Renal cortex interstitium (tissue), 15 donors: ENCODE measurements around the gene CYB5R3. TPM values are rescaled to one million over a fixed set of nuclear protein-coding genes. Genes with fewer than 3 reads are reported as not detected.

ENCODE experiments used
- DNase-seq, 11 donors: peaks; one replicate each; pipeline ENCODE4 v3.0.0-alpha.2; 2013; ENCODE audit warnings: low read depth in 9 of 11, low spot score in 4 of 11; ENCODE audit errors: extremely low read depth in 1 of 11
- long read RNA-seq, 16 experiments: transcript quantifications; one replicate each; lab custom pipeline, GENCODE V29; 2026
- polyA plus RNA-seq, 3 donors: library from polyadenylated mRNA; unstranded; fragments of 120-200 nt; gene quantifications; one replicate each; pipeline ENCODE4 v1.2.1, GENCODE V29; 2013; ENCODE audit not compliant: insufficient read length in 3 of 3

The CYB5R3 gene
- 100 to 1,000 TPM; 138 to 162 (median 144) TPM for polyA plus RNA-seq
- long read RNA-seq, donor 1, transcript CYB5R3-201 (9 exons, 2,124 nt): major isoform, 56 of 61 reads
- long read RNA-seq, donor 1, partial matches to known transcripts: 0 of 61 reads
- long read RNA-seq, donor 1, other reads (novel, unspliced or antisense): 0 of 61 reads
- long read RNA-seq, donor 2, transcript CYB5R3-204 (8 exons, 1,849 nt): minor isoform, 7 of 85 reads
- long read RNA-seq, donor 2, transcript CYB5R3-201 (9 exons, 2,124 nt): major isoform, 64 of 85 reads
- long read RNA-seq, donor 2, partial matches to known transcripts: 11 of 85 reads
- long read RNA-seq, donor 2, other reads (novel, unspliced or antisense): 0 of 85 reads
- long read RNA-seq, donor 3, transcript CYB5R3-204 (8 exons, 1,849 nt): minor isoform, 10 of 107 reads
- long read RNA-seq, donor 3, transcript CYB5R3-201 (9 exons, 2,124 nt): major isoform, 90 of 107 reads
- long read RNA-seq, donor 3, partial matches to known transcripts: 5 of 107 reads
- long read RNA-seq, donor 3, other reads (novel, unspliced or antisense): 0 of 107 reads
- long read RNA-seq, donor 4, transcript CYB5R3-201 (9 exons, 2,124 nt): major isoform, 59 of 65 reads
- long read RNA-seq, donor 4, partial matches to known transcripts: 0 of 65 reads
- long read RNA-seq, donor 4, other reads (novel, unspliced or antisense): 0 of 65 reads
- long read RNA-seq, donor 5, transcript CYB5R3-201 (9 exons, 2,124 nt): major isoform, 122 of 148 reads
- long read RNA-seq, donor 5, transcript CYB5R3-204 (8 exons, 1,849 nt): minor isoform, 10 of 148 reads
- long read RNA-seq, donor 5, partial matches to known transcripts: 6 of 148 reads
- long read RNA-seq, donor 5, other reads (novel, unspliced or antisense): 10 of 148 reads
- long read RNA-seq, donor 6, transcript CYB5R3-201 (9 exons, 2,124 nt): major isoform, 56 of 65 reads
- long read RNA-seq, donor 6, partial matches to known transcripts: 5 of 65 reads
- long read RNA-seq, donor 6, other reads (novel, unspliced or antisense): 0 of 65 reads
- long read RNA-seq, donor 7, transcript CYB5R3-201 (9 exons, 2,124 nt): major isoform, 69 of 73 reads
- long read RNA-seq, donor 7, partial matches to known transcripts: 0 of 73 reads
- long read RNA-seq, donor 7, other reads (novel, unspliced or antisense): 0 of 73 reads
- long read RNA-seq, donor 8, transcript CYB5R3-204 (8 exons, 1,849 nt): minor isoform, 12 of 129 reads
- long read RNA-seq, donor 8, transcript CYB5R3-201 (9 exons, 2,124 nt): major isoform, 101 of 129 reads
- long read RNA-seq, donor 8, partial matches to known transcripts: 11 of 129 reads
- long read RNA-seq, donor 8, other reads (novel, unspliced or antisense): 0 of 129 reads
- long read RNA-seq, donor 9, transcript CYB5R3-204 (8 exons, 1,849 nt): minor isoform, 7 of 69 reads
- long read RNA-seq, donor 9, transcript CYB5R3-201 (9 exons, 2,124 nt): major isoform, 57 of 69 reads
- long read RNA-seq, donor 9, partial matches to known transcripts: 5 of 69 reads
- long read RNA-seq, donor 9, other reads (novel, unspliced or antisense): 0 of 69 reads
- long read RNA-seq, donor 10, transcript CYB5R3-204 (8 exons, 1,849 nt): minor isoform, 6 of 66 reads
- long read RNA-seq, donor 10, transcript CYB5R3-201 (9 exons, 2,124 nt): major isoform, 58 of 66 reads
- long read RNA-seq, donor 10, partial matches to known transcripts: 0 of 66 reads
- long read RNA-seq, donor 10, other reads (novel, unspliced or antisense): 0 of 66 reads
- long read RNA-seq, donor 11, transcript CYB5R3-201 (9 exons, 2,124 nt): major isoform, 61 of 70 reads
- long read RNA-seq, donor 11, transcript CYB5R3-204 (8 exons, 1,849 nt): minor isoform, 7 of 70 reads
- long read RNA-seq, donor 11, partial matches to known transcripts: 0 of 70 reads
- long read RNA-seq, donor 11, other reads (novel, unspliced or antisense): 0 of 70 reads
- long read RNA-seq, donor 12, transcript CYB5R3-201 (9 exons, 2,124 nt): major isoform, 20 of 20 reads
- long read RNA-seq, donor 12, partial matches to known transcripts: 0 of 20 reads
- long read RNA-seq, donor 12, other reads (novel, unspliced or antisense): 0 of 20 reads
- long read RNA-seq, donor 13, transcript CYB5R3-204 (8 exons, 1,849 nt): minor isoform, 9 of 220 reads
- long read RNA-seq, donor 13, transcript CYB5R3-208 (6 exons, 3,938 nt): minor isoform, 10 of 220 reads
- long read RNA-seq, donor 13, transcript CYB5R3-201 (9 exons, 2,124 nt): major isoform, 148 of 220 reads
- long read RNA-seq, donor 13, partial matches to known transcripts: 48 of 220 reads
- long read RNA-seq, donor 13, other reads (novel, unspliced or antisense): 5 of 220 reads
- long read RNA-seq, donor 14, transcript CYB5R3-201 (9 exons, 2,124 nt): major isoform, 52 of 62 reads
- long read RNA-seq, donor 14, transcript CYB5R3-204 (8 exons, 1,849 nt): minor isoform, 8 of 62 reads
- long read RNA-seq, donor 14, partial matches to known transcripts: 0 of 62 reads
- long read RNA-seq, donor 14, other reads (novel, unspliced or antisense): 0 of 62 reads
- long read RNA-seq, donor 15, transcript CYB5R3-201 (9 exons, 2,124 nt): major isoform, 43 of 47 reads
- long read RNA-seq, donor 15, partial matches to known transcripts: 0 of 47 reads
- long read RNA-seq, donor 15, other reads (novel, unspliced or antisense): 0 of 47 reads
- long read RNA-seq, donor 16, transcript CYB5R3-204 (8 exons, 1,849 nt): minor isoform, 17 of 210 reads
- long read RNA-seq, donor 16, transcript CYB5R3-201 (9 exons, 2,124 nt): major isoform, 156 of 210 reads
- long read RNA-seq, donor 16, partial matches to known transcripts: 26 of 210 reads
- long read RNA-seq, donor 16, other reads (novel, unspliced or antisense): 8 of 210 reads

DNA sequence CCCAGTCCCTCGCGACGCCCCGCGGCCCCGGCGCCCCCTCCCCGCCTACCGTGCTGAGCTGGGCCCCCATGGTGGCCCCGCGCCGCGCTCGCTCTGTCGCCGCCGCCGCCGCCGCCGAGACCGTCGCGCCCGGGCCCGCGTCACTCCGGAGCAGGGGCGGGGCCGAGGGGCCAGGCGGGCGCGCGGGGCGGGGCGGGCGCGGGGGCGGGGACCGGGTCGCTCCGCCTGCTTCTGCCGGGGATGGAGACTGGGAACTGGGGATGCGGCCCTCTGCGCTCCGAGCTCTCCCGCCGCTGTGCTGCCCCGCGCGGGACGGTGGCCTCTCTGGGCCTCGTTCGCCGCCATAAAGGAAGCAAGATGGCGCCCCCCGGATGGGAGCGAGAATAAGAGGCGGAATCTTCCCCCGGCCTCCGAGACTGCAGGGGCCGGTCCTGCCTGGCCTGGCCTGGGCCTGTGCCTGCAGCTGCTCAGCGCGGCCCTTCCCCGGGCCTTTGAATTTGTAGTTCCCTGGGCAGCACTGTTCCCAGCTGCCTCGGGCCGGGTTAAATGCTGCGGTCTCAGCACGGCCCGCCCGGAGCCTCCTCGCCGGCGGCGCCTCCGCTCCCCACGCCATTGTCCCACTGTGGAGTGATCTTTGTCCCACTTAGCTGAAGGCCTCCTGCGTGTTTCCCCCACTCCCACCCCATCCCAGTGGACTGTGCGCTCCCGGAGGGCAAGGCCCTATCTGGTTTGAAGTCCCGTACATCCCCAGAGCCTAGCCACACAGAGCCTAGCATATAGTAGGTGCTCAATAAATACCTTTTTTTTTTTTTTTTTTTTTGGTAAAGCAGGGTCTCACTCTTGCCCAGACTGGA lies at the start of gene CYB5R3:
TSS of gene CYB5R3 (minus strand) at position 147 of the 854 bp plus-strand sequence. CDS start at position 70, 77 bp downstream.
- DNase-seq: peak in 8 of 11 donors; percentile 56 to 75 (median 70)

DNA sequence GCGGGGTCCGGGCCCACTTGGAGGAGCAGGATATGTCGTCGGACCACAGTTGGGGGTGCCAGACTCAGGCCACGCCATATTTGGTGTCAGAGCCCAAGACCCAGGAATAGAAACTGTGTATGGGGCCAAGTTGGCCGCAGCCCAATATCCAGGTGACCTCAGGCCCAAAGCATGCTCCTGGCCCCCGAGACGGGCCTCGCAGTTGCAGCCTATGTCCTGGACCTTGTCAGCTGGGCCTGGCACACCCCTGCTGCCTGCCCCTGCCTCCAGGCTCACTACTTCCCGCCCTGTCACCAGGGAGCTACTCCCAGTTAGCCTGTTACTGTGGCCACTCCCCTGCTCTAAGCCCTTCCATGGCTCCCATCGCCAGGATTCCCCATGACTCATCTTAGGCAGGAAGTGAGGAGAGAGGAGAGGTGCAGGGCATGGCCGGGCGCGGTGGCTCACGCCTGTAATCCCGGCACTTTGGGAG lies 48.4 kb upstream of the CYB5R3 start:
- no peak for DNase-seq

DNA sequence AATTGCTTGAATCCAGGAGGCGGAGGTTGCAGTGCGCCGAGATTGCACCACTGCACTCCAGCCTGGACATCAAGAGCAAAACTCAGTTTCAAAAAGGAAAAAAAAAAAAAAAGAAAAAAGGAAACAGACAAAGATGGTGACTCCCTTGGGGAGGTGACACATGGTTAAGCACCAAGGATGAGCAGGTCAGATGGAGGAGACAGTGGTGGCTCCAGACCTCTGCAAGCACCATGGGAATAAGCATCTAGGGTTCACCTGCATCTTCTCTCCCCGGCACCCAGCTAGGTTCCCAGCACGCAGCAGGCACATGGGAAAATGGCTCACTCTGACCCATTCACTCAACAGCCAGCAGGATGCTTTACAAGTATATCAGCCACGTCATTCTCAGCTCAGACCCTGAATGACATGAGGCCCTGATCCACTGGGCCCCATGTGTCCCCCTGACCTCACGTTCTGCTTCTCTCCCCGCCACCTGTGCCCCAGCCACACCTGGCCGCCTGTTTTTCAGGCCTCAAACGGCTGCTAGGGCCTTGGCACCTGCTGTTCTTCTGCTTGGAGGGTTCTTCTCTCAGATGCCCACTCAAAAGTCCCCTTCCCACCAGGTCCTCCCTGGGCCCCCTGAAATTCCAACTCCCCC lies 47.3 kb upstream of the CYB5R3 start:
- DNase-seq: no peak

DNA sequence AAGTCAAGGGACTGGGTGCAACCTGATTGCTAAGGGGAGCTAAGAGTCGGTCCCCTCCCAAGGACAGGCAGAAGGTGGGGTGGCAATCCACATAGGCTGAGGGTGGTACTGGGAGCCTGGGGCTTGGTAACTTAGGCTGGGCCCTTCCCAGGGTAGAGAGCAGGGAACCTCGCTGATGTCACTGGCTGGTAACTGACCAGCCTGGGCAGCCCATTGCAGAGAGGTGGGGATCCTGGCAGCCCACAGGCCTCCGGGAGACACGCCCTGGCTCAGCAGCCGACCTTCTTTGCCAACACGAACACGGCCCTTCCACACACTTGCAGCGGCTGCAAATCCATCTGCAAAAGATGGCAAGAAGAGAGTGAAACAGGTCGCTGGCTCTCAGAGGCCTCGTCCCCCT lies 46.1 kb upstream of the CYB5R3 start:
- DNase-seq: no peak

DNA sequence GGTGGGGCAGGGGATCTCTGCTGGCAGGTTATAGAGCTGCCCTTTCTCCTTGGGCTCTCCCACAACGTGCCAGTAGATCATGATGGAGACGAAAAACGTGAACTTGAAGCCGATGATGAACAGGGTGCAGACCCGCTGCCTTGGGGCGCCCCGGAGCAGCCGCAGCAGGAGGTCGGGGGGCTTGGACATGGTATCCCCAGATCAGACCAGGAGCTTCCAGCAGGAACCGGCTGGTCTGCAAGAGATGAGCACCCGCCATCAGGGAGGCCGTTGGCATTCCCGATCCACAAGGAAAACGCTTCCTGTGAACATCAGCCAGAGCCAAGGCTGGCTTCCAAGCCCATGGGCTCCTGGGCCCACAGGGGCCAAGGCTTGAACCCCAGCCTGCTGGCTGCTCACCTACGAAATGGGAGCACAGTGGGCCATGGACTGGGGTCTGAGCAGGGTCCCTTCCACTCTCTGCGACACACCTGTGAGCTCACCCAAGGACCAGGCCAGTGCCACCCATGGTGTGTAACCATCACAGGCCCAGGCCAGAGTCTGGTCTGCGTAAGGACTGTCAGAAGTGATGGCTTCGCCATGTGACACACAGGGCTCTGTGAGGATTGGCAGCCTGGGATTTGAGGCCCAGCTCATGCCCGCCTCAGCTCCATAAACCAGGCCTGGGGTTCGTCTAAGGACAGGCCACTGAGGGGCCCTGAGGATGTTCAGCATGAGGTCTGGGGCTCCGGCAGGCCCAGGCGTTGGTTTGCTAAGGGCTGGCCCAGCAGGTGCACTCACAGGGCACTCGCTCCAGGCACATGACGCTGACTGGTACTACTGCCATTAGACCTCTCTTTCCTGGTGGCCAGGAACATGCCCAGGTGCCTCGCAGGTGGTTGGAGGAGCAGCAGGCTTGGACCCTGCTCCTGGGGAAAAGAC lies 44.8 kb upstream of the CYB5R3 start:
- no peak for DNase-seq

DNA sequence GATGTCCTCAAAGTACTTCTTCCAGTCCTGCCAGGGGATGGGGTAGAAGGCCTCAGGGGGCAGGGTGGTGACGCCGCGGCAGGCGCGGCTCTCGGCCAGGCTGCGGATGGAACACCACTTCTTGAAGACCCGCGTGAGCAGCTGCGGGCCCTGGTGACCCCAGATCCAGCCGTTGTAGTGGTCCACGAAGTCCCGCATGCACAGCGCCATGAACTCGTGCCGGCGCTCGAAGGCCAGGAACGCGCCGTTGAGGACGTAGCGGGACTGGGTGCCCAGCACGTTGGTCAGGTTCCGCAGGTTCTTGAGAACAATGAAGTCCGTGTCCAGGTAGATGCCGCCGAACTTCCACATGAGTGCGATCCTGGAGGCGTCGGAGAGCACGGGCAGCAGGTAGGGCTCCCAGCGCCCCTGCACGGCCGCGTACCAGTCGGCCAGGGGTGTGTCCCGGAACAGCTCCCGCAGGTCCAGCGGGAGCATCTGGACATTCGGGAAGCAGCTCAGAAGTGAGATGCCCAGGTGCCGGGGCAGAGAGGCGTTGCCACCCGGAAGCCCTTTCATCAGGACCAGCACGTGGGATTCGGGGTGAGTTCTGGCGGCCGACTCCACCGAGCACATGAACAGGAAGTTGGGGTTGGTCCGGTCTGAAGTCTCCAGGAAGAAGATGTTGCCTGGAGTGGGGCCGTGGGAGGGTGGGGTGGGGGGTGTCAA lies 44.0 kb upstream of the CYB5R3 start:
- DNase-seq: no peak

DNA sequence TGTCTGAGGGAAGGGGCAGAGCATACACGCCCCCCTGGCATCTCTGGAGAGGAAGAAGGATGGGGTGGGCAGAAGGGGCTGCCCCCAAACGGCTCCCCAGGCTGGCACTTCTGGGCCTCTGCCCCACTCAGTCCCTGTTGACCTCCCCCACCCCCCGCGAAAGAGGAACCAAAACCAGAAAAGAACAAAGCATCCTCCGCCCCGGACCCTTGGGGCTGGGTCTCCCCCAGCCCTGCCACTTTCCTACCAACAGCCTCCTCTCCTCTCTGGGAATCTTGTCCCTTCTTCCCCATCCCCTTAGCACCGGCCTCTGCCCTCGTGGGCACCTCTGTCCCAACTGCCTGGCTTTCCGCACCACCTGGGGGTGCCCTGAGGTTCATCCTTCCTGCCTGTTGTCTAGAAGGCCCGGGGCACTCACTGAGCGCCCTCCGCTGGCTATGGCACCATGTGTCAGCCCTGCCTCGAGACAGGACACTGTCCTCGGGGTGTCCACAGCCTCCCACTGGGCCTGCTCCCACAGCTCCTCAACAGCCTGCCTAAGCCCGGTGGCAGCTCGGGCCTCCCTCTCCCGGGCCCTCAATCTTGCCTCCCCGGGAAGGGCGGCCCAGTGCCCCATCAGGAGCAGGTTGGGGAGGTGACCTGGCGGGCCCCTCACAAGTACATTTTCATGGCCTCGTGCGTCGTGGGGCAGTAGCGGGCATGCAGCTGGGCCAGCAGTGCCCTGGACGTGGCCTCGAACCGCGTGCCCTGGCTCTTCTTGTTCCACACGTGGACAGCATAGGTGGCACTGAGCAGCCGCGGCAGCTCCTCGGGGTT lies 43.3 kb upstream of the CYB5R3 start:
- DNase-seq: no peak

DNA sequence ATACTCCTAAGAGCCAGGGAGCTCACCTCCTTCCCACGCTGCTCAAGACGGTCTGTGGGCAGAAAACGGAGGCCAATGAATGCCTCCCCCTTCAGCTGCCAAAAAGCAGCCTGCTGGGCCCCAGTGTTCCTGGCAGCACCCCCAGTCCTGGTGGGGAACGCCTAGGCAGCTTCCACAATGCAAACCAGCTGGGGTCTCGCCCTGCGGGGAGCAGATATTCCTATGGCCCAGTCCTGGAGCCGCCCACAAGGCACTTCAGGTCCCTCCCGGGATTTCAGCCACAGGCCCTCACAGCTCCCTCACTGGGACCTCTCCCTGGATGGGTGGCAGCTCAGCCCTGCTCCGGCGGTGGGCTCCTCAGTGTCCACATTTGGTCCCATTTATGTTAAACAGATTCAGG lies 42.2 kb upstream of the CYB5R3 start:
- no peak for DNase-seq

DNA sequence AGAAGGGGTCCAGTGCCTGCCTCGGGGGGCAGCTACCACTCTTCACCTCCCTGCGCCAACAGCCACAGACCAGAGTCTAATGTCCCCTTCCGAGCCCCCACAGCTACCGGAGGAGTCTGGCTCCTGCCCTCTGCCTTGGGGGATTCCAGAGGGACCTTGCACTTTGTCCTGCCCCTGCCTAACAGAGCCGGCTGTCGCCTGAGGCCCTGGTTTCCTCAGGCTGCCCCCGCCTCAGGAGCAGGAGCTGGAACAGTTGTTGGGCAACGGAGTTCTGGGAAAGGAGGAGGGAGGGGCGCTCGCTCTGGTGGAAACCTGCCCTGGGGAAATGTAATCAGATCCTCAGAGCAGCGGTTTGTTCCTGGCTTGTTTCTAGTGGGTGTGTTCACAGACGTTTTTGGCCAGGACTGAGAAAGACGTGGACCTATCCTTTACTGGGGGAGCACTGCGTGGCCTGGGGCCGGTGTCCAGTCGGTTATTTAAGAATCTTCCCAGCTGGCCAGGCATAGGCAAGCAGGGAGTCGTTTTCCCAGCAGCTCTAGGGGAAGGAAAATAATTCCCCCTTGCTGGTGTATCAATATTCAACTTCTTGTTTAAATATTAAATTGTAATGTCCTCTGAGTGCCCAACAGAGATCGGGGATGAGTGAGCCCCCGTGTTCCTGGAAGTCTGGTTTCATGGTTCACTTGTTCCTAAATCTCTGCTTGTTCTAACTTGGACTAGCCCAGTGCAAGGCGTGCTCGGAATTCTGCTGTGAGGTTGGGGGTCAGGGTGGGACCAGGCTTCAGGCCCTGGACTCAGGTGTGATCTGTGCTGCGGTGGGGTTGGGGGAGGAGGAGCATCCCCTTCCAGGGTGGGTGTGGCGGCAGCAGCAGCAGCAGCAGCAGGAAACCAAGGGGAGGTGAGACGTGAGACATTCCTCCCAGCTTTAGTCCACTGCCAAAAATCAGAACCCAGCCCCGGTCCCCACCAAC lies 39.3 kb upstream of the CYB5R3 start:
- DNase-seq: peak; percentile 78 to 96 (median 89)

DNA sequence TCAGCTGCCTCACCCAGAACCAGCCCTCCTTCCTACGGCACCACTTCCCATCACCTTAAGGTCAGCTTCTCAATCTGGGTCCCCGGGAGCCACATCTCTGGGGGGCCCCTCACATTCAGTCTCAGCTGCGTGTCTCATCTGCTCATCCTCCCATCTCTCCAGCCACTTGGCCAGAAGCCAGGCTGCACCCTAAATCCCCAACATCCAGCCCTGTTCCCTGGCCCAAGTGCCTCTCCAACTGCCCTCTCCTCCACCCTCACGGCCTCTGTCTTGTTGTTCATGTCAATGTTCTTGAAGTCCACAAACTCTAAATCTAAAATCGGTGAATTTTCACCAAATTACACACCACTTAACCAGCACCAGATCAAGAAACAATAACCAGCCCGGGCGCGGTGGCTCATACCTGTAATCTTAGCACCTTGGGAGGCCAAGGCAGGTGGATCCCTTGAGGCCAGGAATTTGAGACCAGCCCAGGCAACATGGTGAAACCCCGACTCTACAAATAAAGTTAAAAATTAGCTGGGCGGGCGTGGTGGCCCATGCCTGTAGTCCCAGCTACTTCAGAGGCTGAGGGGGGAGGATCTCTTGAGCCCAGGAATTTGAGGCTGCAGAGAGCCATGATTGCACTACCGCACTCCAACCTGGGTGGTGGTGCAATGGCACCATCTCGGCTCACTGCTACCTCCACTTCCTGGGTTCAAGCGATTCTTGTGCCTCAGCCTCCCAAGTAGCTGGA lies 37.7 kb upstream of the CYB5R3 start:
- DNase-seq: no peak
